Right lobe of liver (tissue), 4 donors: ENCODE measurements around the gene PIGZ.

ENCODE experiments used
- POLR2A ChIP-seq: fragments of 450-650 bp; IDR thresholded peaks from one replicate; pipeline ENCODE4 v1.6.1; 2017; ENCODE audit warnings: antibody characterized with exemption, mild to moderate bottlenecking
- TF ChIP-seq, protein P1 (sequence below), 4 donors: fragments of 200-600 bp in 3 of 4; fragments of 450-650 bp in 1 of 4; IDR thresholded peaks; one replicate each; pipeline versions ENCODE4 v1.5.1 to v1.8.0; 2016 to 2022; ENCODE audit warnings: antibody characterized with exemption in 4 of 4, mild to moderate bottlenecking in 2 of 4
- donor health status: DM: no; HTN: no; CAD: no.
- donor health status: DM: no; HTN: no; CAD: no.
- donor health status: DM: no; HTN: yes; CAD: no.

DNA sequence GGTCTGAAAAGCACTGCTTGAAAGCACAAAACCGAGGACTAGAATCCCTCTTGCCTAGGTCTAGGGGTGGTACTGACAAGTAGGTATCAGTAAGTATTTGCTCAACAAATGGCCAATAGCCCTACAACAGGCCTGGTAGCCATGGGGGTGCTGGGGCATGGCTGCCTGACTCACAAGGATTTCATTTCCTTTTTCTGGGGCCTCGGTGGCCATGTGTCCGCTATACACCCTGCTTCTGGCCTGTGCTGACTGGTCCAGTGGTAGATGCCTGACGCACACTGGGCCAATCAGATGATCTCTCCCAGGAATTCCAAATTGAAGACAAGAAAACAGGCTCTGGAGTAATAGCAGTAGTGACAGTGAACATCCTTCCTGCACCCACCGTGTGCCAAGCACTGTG is 31.6 kb upstream of the PIGZ start:
- TF ChIP-seq, protein P1, sequence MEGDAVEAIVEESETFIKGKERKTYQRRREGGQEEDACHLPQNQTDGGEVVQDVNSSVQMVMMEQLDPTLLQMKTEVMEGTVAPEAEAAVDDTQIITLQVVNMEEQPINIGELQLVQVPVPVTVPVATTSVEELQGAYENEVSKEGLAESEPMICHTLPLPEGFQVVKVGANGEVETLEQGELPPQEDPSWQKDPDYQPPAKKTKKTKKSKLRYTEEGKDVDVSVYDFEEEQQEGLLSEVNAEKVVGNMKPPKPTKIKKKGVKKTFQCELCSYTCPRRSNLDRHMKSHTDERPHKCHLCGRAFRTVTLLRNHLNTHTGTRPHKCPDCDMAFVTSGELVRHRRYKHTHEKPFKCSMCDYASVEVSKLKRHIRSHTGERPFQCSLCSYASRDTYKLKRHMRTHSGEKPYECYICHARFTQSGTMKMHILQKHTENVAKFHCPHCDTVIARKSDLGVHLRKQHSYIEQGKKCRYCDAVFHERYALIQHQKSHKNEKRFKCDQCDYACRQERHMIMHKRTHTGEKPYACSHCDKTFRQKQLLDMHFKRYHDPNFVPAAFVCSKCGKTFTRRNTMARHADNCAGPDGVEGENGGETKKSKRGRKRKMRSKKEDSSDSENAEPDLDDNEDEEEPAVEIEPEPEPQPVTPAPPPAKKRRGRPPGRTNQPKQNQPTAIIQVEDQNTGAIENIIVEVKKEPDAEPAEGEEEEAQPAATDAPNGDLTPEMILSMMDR (IDR thresholded peaks at IDR 0.05), result no peak
- TF ChIP-seq POLR2A, result no peak
